Retinal pigment epithelial cell (primary cell): ENCODE data around the gene ST8SIA1.

Experiments used
- DNase-seq: peaks from one replicate; pipeline ENCODE4 v3.0.0-alpha.2; 2010; ENCODE audit warnings: low read depth
- H3K4me3 ChIP-seq: 2 replicates; pipeline ENCODE4 v1.5.1; 2011; ENCODE audit warnings: mild to moderate bottlenecking, low read length, control low read depth, moderate library complexity
- TF ChIP-seq, protein P1 (sequence below): conservative IDR thresholded peaks from 2 replicates; pipeline ENCODE4 v1.5.1; 2011; ENCODE audit warnings: low read depth, low read length, control low read depth, inconsistent platforms

The ST8SIA1 gene

DNA sequence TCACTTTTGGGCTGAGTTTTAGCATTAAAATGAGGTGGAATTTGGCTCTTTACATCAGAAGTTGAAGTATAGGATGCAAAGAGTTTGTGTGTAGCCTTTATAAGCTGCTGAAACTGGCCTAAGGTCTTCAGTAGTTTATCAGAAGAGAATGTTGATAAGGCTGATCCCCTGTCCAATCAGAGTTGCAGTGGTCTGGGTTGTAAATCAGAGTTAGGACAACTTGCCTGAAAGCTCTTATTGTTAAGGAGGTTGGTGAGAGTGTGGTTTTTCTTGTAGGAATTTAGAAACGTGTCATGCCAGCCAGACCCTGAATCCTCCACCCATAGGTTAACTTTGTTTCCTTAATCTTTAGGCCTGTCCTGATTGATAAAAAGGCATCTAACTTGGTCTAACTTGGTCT lies 143.5 kb downstream of the ST8SIA1 start:
- DNase-seq: no peak
- TF ChIP-seq, protein P1, sequence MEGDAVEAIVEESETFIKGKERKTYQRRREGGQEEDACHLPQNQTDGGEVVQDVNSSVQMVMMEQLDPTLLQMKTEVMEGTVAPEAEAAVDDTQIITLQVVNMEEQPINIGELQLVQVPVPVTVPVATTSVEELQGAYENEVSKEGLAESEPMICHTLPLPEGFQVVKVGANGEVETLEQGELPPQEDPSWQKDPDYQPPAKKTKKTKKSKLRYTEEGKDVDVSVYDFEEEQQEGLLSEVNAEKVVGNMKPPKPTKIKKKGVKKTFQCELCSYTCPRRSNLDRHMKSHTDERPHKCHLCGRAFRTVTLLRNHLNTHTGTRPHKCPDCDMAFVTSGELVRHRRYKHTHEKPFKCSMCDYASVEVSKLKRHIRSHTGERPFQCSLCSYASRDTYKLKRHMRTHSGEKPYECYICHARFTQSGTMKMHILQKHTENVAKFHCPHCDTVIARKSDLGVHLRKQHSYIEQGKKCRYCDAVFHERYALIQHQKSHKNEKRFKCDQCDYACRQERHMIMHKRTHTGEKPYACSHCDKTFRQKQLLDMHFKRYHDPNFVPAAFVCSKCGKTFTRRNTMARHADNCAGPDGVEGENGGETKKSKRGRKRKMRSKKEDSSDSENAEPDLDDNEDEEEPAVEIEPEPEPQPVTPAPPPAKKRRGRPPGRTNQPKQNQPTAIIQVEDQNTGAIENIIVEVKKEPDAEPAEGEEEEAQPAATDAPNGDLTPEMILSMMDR: no peak
- no peak overlapping the region for H3K4me3 ChIP-seq

DNA sequence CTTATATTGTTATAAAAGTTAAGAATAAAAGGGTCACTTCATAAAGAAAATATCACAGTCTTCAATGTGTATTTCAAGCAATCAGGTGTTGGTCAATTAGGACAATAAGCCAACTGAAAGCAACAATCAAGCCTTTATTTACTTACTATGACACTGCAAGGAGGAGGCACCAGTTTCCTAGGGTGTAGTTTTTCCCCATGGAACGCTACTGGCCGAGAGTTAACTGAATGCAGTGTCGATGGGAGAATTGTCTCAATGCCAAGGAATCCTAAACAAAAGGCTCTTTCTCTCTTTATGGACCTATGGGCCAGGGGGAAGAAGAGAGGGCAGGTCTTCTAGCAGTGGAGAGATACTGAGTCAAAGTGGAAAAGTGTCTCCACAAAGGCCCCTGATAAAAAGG lies 146.1 kb downstream of the ST8SIA1 start:
- TF ChIP-seq, protein P1: no peak
- DNase-seq: no peak
- H3K4me3 ChIP-seq: no peak overlapping the region

DNA sequence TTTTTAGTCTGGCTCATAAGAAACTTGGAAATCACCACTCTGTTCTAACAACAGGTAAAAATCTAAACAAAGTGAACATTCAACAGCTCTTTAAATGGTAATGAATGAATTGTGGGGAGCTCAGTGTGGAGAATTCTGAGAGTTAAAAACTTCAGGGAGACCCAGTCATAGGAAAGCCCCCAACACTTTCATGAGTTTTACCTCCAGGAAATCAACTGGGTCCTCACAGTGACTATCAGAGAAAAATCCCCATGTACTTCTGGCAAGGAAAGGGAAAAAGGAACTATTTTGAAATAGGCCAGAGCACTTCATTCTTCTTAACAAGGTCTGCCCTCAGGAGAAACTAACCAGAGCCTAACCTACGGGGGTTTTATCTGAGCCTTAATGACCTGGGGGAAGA lies 153.8 kb downstream of the ST8SIA1 start:
- H3K4me3 ChIP-seq: no peak overlapping the region
- DNase-seq: no peak
- TF ChIP-seq, protein P1: no peak

DNA sequence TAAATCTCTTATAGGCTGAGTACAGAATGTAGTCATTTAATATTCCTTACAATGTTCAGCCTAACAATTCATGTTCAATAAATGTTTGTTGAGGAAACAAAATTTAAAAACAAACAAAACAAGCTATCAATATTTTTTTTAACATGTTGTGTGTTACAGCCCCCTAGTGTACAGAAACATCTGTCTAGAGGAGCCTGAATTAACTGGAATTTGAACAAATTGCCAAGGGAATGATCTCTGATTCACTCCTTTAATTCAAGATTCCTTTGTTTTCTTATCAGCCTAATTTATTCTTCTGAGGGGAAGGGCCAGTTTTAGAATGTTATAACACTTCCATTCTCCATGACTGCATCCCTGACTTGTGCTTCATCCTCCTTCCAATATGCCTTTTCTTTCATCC lies 161.3 kb downstream of the ST8SIA1 start:
- DNase-seq: no peak
- H3K4me3 ChIP-seq: no peak overlapping the region
- TF ChIP-seq, protein P1: peak; percentile 38

DNA sequence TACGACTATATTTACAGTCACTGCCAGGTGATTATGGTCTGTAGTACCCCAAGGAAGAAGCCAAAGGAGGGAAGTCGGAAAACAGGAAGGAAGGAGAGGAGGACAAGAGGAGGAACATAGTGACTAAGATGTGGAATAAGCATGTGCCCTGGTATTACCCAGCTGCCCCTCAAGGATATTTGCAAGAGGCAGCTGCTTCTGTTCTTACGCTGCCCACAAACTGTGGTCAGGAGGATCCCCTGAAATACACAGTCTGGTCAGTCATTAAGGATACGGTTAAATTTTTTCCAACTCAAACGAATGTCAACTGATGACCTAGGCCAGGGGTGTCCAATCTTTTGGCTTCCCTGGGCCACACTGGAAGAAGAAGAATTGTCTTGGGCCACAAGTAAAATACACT lies 162.0 kb downstream of the ST8SIA1 start:
- no peak overlapping the region for H3K4me3 ChIP-seq
- DNase-seq: no peak
- TF ChIP-seq, protein P1: no peak

DNA sequence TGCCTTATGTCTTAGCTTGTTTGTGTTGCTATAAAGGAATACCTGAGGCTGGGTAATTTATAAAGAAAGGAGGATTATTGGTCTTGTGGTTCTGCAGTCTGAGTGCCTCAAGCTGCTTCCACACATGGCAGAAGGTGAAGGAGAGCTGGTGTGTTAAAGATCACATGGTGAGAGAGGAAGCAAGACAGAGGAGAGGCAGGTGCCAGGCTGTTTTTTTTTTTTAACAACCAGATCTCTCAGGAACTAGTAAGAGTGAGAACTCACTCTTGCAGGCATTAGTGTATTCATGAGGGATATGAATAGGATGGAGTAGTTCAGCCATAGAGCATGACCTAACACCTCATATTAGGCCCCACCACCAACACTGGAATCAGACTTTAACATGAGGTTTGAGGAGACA lies 165.1 kb downstream of the ST8SIA1 start:
- TF ChIP-seq, protein P1: no peak
- DNase-seq: no peak
- no peak overlapping the region for H3K4me3 ChIP-seq

DNA sequence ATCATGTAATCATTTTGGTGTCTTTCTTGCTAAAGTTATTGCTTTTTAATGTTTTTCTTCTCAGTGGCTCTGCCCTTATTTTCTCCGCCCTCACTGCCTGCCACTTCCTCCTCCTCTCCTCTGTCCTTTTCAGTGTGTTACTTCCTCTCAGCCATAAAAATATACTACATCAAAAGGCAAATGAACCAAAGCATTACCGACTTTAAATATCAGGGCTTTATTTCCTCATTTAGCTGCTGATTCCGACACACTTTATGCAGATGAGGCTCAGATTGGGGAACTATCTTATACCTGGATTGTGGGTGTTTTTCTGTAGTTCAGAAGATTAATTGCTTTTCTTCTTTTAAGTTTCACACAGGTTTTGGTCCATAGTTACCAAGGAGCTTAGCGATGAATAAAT lies 170.4 kb downstream of the ST8SIA1 start:
- TF ChIP-seq, protein P1: no peak
- no peak for DNase-seq
- no peak overlapping the region for H3K4me3 ChIP-seq
